Measurements from ENCODE around the gene CLC.

GRCh38 chr19:39780894-39781293, 43.1 kb upstream of the CLC start:
- no peak for TF ChIP-seq EZH2phosphoT487 (IDR thresholded peaks at IDR 0.05; ENCODE audit: borderline replicate concordance, low read length)
- TF ChIP-seq, protein P1, sequence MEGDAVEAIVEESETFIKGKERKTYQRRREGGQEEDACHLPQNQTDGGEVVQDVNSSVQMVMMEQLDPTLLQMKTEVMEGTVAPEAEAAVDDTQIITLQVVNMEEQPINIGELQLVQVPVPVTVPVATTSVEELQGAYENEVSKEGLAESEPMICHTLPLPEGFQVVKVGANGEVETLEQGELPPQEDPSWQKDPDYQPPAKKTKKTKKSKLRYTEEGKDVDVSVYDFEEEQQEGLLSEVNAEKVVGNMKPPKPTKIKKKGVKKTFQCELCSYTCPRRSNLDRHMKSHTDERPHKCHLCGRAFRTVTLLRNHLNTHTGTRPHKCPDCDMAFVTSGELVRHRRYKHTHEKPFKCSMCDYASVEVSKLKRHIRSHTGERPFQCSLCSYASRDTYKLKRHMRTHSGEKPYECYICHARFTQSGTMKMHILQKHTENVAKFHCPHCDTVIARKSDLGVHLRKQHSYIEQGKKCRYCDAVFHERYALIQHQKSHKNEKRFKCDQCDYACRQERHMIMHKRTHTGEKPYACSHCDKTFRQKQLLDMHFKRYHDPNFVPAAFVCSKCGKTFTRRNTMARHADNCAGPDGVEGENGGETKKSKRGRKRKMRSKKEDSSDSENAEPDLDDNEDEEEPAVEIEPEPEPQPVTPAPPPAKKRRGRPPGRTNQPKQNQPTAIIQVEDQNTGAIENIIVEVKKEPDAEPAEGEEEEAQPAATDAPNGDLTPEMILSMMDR (conservative IDR thresholded peaks at IDR 0.05; ENCODE audit: low read depth, low read length) = no peak
